BE2C (cell line): ENCODE data around the gene ACOT6.
"Not testable (repeated sequence)": the region's sequence is repeated elsewhere in the genome, so short reads cannot be mapped to it uniquely, and the experiment has no call there.

Experiments used
- DNase-seq: peaks from one replicate; pipeline ENCODE4 v3.0.0-alpha.2; 2020
- H3K27me3 ChIP-seq: fragments of 250-450 bp; sonication (Bioruptor Pico); 2 replicates; pipeline ENCODE4 v1.5.1; 2020; ENCODE audit warnings: mild to moderate bottlenecking
- H3K36me3 ChIP-seq: fragments of 250-450 bp; sonication (Bioruptor Pico); 2 replicates; pipeline ENCODE4 v1.5.1; 2020; ENCODE audit warnings: mild to moderate bottlenecking
- H3K4me1 ChIP-seq: fragments of 250-450 bp; sonication (Bioruptor Pico); 2 replicates; pipeline ENCODE4 v1.5.1; 2020
- H3K4me3 ChIP-seq: 2 replicates; pipeline ENCODE4 v1.5.1; 2011; ENCODE audit warnings: low read depth, low read length
- H3K9me3 ChIP-seq: fragments of 250-450 bp; sonication (Bioruptor Pico); 2 replicates; pipeline ENCODE4 v1.5.1; 2020
- CTCF ChIP-seq: IDR thresholded peaks from 2 replicates; pipeline ENCODE4 v1.5.1; 2012; ENCODE audit warnings: mild to moderate bottlenecking, low read depth, low read length

Gene ACOT6

GRCh38 chr14:73569185-73569958 is 42.9 kb upstream of the ACOT6 start, which contains the start of gene ACOT2:
Gene ACOT2, plus strand, starts transcription at chr14:73569213. Its CDS starts 28 bp downstream, at chr14:73569241.
- H3K36me3 ChIP-seq, H3K4me1 ChIP-seq, H3K27me3 ChIP-seq, H3K9me3 ChIP-seq: not testable (repeated sequence)
- peak within 1 kb of the TSS; percentile 62 for H3K4me3 ChIP-seq
- peak; percentile 16; the same call in 1 of the 2 replicates for TF ChIP-seq CTCF
- DNase-seq: peak; percentile 88

GRCh38 chr14:73570913-73571312 is 41.4 kb upstream of the ACOT6 start:
- not testable (repeated sequence) for H3K36me3 ChIP-seq, H3K4me1 ChIP-seq, H3K9me3 ChIP-seq, H3K4me3 ChIP-seq, H3K27me3 ChIP-seq
- peak; percentile 66 for TF ChIP-seq CTCF
- peak; percentile 59 for DNase-seq

- H3K9me3 ChIP-seq, H3K36me3 ChIP-seq, H3K27me3 ChIP-seq, H3K4me1 ChIP-seq, H3K4me3 ChIP-seq, DNase-seq: not testable (repeated sequence)
These were observed 39.3 kb upstream of the ACOT6 start for GRCh38 chr14:73573034-73573433.

GRCh38 chr14:73573740-73574139 is 38.6 kb upstream of the ACOT6 start:
- not testable (repeated sequence) for H3K4me3 ChIP-seq

GRCh38 chr14:73574251-73574650 is 38.1 kb upstream of the ACOT6 start:
- peaks cover 13% of the 10 kb centered on the region for H3K36me3 ChIP-seq
- H3K9me3 ChIP-seq, H3K27me3 ChIP-seq, H3K4me1 ChIP-seq, DNase-seq, H3K4me3 ChIP-seq: not testable (repeated sequence)

More at GRCh38 chr14:73573740-73574139, 38.6 kb upstream of the ACOT6 start:
- peaks cover 13% of the 10 kb centered on the region for H3K36me3 ChIP-seq
- H3K4me1 ChIP-seq, H3K9me3 ChIP-seq, H3K27me3 ChIP-seq, DNase-seq: not testable (repeated sequence)

GRCh38 chr14:73576391-73576790 is 35.9 kb upstream of the ACOT6 start:
- Histone ChIP-seq H3K36me3 (peaks cover 10% of the 10 kb centered on the region), H3K4me3 (no peak overlapping the region), H3K4me1 (no peaks in the 10 kb centered on the region), H3K27me3 (no peaks in the 10 kb centered on the region), H3K9me3 (no peaks in the 10 kb centered on the region)
- no peak for TF ChIP-seq CTCF
- no peak for DNase-seq

GRCh38 chr14:73577214-73577613 is 35.1 kb upstream of the ACOT6 start:
- not testable (repeated sequence) for H3K27me3 ChIP-seq, H3K9me3 ChIP-seq, H3K4me1 ChIP-seq, DNase-seq, H3K4me3 ChIP-seq, H3K36me3 ChIP-seq

- not testable (repeated sequence) for H3K4me3 ChIP-seq, H3K36me3 ChIP-seq, H3K9me3 ChIP-seq, H3K27me3 ChIP-seq, H3K4me1 ChIP-seq, DNase-seq
These were observed 30.0 kb upstream of the ACOT6 start for GRCh38 chr14:73582102-73582979.
